ENCODE results near the gene FLYWCH1. TPM values are rescaled to one million over a fixed set of nuclear protein-coding genes. Genes with fewer than 3 reads are reported as not detected.

Gene FLYWCH1
- total RNA-seq, 1 experiment from 2014 or later: 12.5 TPM

DNA sequence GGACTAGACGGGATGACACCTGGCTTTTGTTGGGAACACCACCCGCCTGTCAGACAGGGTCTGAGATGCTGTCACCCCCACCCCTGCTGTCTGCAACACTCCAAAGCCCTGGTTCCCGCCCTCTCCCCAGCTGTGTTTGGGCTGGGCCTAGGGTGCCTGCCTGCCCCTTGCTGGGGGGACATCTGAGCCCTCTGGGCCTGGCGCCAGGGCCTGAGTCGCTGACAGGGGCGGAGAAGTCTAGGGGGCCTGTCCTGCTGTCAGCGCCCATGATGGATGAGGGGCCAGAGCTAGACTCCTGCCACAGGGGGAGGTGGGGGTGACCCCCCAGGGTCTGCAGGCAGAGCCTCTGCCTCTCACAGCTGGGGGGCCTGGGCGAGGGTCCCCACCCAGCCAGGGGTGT lies 76.1 kb downstream of the FLYWCH1 start:
- no peak overlapping the region for H3K4me3 Mint-ChIP-seq
- Histone ChIP-seq H4K91ac (ENCODE audit: insufficient read length, low read depth, low read length) (no peak overlapping the region), H2AK5ac (ENCODE audit: insufficient read length, low read length) (no peak overlapping the region), H3K79me2 (ENCODE audit: insufficient read depth, low read length) (no peaks in the 10 kb centered on the region), H3K27me3 (ENCODE audit: insufficient read depth, low read length) (no peaks in the 10 kb centered on the region), H2BK120ac (ENCODE audit: low read depth, low read length, poor library complexity, severe bottlenecking) (no peak overlapping the region), H4K5ac (ENCODE audit: insufficient read length, low read depth, low read length) (no peak overlapping the region), H3K27ac (ENCODE audit: insufficient read length, low read depth, low read length) (no peak overlapping the region), H3K4me1 (ENCODE audit: insufficient read depth, low read length) (no peaks in the 10 kb centered on the region; the same call in 1 of the 2 replicates), H2BK15ac (ENCODE audit: low read depth, low read length) (no peak overlapping the region), H3K56ac (ENCODE audit: insufficient read length, low read depth, low read length) (no peak overlapping the region), H4K20me1 (ENCODE audit: control insufficient read depth, insufficient read depth, insufficient read length) (no peaks in the 10 kb centered on the region), H2BK20ac (ENCODE audit: low read depth, low read length, poor library complexity, severe bottlenecking) (no peak overlapping the region), H3K18ac (ENCODE audit: insufficient read length, low read depth, low read length) (no peak overlapping the region), H3K23me2 (ENCODE audit: insufficient read length, low read depth, low read length, poor library complexity, severe bottlenecking) (no peaks in the 10 kb centered on the region), H3K4me2 (ENCODE audit: insufficient read depth, insufficient read length, low read length) (no peak overlapping the region), H3K79me1 (ENCODE audit: insufficient read depth, low read depth, low read length, poor library complexity, severe bottlenecking) (no peaks in the 10 kb centered on the region), H3K9ac (ENCODE audit: extremely low read depth, insufficient read length, low read length) (no peak overlapping the region), H4K8ac (replicated peaks; ENCODE audit: insufficient read length, low read depth, low read length) (no peak overlapping the region), H3K14ac (ENCODE audit: insufficient read depth, low read length) (no peak overlapping the region; the same call in 1 of the 2 replicates), H3K23ac (ENCODE audit: insufficient read length, low read depth, low read length) (no peak overlapping the region), H2BK5ac (ENCODE audit: insufficient read length, low read length) (no peak overlapping the region), H3K9me3 (ENCODE audit: control insufficient read depth, low read depth, low read length) (no peaks in the 10 kb centered on the region), H2BK12ac (ENCODE audit: insufficient read length, low read depth, low read length) (no peak overlapping the region), H2AFZ (ENCODE audit: low read length) (no peak overlapping the region), H3K4ac (ENCODE audit: low read depth, low read length) (no peak overlapping the region), H3T11ph (ENCODE audit: low read length) (no peak overlapping the region)
- WGBS (ENCODE audit: extremely low coverage, insufficient read length, low lambda C conversion rate): no CpG with 5 or more reads among the region's 8 CpGs
- H3K27me3 Mint-ChIP-seq (ENCODE audit: low read depth): peaks cover 10% of the 10 kb centered on the region
- peaks cover 15 to 45% of the 10 kb centered on the region in 2 experiments for H3K4me1 Mint-ChIP-seq
- TF ChIP-seq, protein P1, sequence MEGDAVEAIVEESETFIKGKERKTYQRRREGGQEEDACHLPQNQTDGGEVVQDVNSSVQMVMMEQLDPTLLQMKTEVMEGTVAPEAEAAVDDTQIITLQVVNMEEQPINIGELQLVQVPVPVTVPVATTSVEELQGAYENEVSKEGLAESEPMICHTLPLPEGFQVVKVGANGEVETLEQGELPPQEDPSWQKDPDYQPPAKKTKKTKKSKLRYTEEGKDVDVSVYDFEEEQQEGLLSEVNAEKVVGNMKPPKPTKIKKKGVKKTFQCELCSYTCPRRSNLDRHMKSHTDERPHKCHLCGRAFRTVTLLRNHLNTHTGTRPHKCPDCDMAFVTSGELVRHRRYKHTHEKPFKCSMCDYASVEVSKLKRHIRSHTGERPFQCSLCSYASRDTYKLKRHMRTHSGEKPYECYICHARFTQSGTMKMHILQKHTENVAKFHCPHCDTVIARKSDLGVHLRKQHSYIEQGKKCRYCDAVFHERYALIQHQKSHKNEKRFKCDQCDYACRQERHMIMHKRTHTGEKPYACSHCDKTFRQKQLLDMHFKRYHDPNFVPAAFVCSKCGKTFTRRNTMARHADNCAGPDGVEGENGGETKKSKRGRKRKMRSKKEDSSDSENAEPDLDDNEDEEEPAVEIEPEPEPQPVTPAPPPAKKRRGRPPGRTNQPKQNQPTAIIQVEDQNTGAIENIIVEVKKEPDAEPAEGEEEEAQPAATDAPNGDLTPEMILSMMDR (conservative IDR thresholded peaks at IDR 0.05): no peak
- no peaks in the 10 kb centered on the region for H3K9me3 Mint-ChIP-seq
- no peaks in the 10 kb centered on the region for H3K36me3 Mint-ChIP-seq (ENCODE audit: insufficient read depth in 1 of 3, low read depth in 3 of 3)
- no peak overlapping the region for H3K27ac Mint-ChIP-seq
- DNase-seq: no peak

Data from H9 (cell line).